ENCODE results near the gene MAS1L.

GRCh38 chr6:29509239-29509638 lies 21.5 kb upstream of the MAS1L start:
- no peak for TF ChIP-seq CTCF (IDR thresholded peaks at IDR 0.05; ENCODE audit: low read length)
- no peak for TF ChIP-seq EZH2 (IDR thresholded peaks at IDR 0.05; ENCODE audit: borderline replicate concordance, low read length)

Measured in OCI-LY1 (cell line).